RKO (cell line): ENCODE results near the gene ABCB9.

Source experiments
- DNase-seq: peaks from one replicate; pipeline ENCODE4 v3.0.0-alpha.2; 2016; ENCODE audit warnings: low spot score

ABCB9 gene

DNA sequence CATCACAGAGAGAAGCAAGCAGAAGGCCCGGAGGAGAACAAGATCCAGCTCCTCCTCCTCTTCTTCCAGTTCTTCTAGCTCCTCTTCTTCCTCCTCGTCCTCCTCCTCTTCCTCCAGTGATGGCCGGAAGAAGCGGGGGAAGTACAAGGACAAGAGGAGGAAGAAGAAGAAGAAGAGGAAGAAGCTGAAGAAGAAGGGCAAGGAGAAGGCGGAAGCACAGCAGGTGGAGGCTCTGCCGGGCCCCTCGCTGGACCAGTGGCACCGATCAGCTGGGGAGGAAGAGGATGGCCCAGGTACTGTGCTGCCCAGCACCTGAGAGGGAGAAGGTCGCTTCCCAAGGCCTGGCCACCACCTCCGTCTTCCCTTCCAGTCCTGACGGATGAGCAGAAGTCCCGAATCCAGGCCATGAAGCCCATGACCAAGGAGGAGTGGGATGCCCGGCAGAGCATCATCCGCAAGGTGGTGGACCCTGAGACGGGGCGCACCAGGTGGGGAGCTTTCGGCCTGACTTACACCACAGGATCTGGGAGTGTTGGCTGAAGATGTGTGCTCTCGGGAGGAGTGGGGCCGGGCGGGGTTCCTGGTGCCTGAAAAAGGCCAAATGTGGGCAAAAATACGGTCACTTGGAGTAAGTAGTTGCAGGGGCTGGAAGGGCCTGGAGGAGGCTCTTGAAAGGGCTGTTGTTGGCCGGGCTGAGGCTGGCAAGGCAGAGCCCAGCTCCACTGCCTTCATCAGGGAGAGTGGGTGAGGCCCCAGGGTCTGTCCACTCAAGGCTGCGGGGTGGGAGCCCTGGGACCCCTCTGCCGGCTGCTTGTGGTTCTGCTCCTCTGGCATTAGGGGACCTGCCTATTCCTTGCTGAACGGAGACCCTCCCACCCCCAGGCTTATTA lies 15.6 kb upstream of the ABCB9 start:
- DNase-seq = no peak

DNA sequence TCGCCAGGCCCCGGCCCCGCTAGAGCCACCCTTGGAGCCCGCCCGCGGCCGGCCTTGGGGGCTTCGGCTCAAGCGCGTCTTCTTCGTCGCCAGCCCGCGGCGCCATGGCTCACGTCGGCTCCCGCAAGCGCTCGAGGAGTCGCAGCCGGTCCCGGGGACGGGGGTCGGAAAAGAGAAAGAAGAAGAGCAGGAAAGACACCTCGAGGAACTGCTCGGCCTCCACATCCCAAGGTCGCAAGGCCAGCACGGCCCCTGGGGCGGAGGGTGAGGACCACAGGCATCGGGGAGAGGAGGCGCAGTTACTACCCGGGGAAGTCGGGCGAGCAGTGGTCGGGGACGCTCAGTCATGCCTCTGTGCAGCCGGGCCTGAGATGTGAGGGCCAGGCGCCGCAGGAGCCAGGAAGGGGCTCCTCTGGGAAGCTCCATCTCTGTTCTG lies 14.8 kb upstream of the ABCB9 start:
- no peak for DNase-seq

DNA sequence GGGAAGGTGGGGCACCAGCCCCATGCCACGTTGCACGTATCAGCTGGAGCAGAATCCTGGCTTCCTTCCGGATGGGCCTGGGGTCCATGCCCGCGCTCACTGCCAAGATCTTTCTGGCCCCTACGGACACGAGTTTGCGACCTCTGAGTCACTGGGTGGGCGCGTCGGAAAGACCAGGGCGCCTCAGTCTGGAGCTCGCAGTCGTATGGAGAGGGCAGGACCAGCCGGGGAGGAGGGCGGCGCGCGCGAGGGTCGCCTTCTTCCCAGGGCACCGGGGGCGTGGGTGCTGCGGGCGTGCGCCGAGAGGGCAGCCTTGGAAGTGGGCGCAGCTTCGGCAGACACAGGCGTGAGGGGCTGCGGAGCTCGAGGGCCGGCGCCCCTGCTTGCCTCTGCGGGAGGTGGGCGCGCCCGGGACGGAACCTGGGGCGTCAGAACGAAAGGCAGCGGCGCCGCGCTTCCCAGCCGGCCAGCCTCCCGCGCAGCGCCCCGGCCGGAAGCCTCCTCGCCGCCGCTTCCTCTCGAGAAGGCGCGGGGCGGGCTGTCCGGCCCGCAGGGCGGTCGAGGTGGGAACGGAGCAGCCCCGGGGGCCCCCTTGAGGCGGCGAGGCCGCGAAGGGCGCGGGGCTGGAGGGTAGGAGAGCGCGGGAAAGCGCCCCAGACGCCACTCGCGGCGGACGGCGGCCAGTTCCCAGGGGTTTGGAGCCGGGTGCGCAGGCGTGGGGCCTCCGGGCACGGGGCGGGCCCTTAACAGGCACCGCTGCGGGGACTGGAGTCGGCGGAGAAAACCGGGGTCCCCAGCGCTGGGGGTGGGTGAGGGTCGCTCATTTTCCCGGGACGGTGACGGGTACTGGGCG lies 14.1 kb upstream of the ABCB9 start, which contains the start of gene ARL6IP4:
TSS of gene ARL6IP4 (plus strand) at position 499 of the 853 bp plus-strand sequence. CDS start 459 bp downstream, outside the sequence.
- DNase-seq = peak; percentile 54

DNA sequence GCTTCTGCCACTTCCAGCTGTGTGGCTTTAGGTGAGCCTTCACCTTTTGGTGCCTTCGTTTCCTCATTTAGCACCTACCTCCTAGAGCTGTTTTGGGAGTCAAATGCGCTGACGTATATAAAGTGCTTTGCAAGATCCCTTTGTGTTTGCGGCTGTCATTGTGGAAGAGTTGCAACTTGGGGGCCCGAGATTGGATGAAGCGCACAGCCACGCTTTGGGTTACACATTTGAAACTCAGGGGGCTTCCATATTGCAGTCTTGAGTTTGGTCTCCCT lies 13.6 kb upstream of the ABCB9 start:
- no peak for DNase-seq

DNA sequence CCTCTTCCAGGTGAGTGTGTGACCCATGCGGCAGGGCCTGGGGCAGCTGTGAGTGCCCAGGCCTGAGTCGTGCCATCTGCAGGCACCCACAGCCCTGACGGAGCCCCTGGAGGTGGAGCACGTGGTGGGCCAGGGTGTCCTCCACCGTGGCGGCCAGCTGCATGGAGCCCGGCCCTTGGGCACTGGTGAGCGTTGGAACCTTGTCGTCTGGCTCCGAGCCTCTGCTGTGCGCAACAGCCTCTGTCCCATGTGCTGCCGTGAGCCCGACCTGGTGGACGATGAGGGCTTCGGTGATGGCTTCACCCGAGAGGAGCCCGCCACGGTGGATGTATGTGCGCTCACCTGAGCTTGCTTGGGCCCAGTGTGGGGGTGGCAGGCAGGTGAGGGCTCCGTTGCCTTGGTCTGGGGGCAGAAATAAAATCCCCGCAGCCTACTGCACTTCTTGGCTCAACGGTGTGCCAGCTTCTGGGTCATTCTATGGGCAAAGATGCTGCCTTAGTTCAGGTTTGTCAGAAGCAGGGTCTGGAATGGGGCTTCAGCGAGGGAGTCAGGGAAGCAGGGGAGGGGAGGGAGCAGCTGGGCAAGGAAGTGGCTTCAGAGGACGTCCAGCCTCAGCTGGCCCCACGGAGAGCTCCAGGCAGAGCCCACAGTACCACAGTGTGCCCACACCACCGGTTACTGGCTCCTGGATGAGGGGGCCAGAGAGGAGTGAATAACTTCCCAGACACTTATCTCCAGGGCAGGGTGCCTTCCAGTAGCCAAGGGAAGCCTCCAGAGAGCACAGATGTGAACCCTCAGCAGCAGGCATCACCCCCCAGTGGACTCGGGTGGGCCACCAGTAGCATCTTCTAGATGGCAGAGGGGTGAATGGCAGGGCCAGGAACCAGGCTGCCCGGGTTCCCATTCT lies 13.0 kb upstream of the ABCB9 start:
- no peak for DNase-seq

DNA sequence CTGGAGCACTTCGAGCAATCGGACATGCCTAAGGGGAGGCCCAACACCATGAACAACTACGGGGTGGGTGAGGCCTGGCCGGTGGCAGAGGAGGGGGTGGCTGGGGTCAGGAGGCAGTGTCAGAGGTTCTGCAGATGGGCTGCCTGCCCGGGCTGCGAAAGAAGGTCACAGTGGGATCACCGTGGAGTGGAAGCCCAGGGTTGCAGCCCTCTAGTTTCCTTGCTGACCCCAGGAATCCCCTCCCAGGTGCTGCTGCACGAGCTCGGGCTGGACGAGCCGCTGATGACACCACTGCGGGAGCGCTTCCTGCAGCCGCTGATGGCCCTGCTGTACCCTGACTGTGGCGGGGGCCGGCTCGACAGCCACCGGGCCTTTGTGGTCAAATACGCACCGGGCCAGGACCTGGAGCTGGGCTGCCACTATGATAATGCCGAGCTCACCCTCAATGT lies 12.3 kb upstream of the ABCB9 start:
- no peak for DNase-seq

DNA sequence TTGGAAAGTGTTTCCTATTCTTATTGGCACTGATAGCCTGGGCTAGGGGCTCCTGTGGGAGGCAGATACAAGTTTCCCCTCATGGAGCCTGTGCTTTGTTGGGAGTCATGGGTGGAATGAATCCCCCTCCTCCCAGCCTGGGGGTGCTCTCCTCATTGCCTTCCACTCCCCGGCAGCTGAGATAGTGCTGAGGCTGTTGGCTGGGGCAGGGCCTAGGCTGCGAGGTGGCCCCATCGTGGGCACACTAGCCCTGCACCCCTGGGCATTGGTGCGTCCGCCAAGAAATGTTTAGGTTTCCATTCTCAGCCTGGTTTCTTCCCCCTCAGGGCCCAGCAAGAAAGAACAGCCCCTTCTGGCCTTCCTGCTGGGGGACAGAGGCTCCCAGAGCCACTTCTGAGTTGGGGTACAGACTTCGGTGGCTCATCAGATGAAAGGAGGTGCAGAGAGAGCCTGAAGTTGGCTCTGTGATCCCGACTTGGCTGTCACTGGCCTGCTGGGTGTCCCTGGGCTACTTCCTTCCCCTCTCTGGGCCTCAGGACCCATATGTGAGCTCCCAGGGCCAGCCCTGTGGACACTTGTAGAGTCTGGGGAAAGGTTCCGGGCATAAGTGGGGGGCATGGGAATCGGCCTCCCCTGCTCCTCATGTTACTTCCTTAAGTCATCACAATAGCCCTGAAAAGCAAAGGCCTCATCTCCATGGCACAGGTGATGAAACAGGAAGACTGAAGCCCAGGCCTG lies 11.6 kb upstream of the ABCB9 start:
- no peak for DNase-seq

DNA sequence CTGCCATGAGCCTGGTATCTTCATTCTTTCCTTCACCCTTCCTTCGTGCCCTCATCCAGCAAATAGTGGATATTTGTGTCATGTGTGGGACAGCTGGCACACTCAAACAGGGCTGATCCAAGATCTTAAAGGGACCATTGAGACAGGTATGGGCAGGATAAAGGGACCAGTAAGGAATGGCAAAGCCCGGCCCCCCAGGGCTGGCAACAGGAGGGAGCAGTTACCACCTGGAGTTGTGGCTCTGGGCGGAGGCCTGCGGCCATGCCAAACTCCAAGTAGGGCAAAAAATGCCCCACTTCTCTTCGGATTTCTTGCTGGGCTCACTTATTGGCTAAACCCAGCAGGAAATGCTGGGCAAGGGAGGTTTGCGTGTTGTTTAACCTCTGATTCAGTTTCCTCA lies 10.9 kb upstream of the ABCB9 start:
- no peak for DNase-seq

DNA sequence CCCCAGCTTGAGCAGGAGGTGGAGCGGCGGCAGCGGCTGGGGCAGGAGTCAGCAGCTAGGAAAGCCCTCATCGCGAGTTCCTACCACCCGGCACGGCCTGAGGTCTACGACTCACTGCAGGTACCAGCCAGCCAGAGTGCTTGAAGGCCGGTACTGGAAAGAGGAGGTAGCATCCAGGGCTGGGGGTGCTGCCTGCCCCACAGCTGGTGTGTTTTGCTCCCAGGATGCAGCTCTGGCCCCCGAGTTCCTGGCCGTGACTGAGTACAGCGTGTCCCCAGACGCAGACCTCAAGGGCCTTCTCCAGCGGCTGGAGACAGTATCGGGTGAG lies 10.3 kb upstream of the ABCB9 start:
- DNase-seq = no peak

DNA sequence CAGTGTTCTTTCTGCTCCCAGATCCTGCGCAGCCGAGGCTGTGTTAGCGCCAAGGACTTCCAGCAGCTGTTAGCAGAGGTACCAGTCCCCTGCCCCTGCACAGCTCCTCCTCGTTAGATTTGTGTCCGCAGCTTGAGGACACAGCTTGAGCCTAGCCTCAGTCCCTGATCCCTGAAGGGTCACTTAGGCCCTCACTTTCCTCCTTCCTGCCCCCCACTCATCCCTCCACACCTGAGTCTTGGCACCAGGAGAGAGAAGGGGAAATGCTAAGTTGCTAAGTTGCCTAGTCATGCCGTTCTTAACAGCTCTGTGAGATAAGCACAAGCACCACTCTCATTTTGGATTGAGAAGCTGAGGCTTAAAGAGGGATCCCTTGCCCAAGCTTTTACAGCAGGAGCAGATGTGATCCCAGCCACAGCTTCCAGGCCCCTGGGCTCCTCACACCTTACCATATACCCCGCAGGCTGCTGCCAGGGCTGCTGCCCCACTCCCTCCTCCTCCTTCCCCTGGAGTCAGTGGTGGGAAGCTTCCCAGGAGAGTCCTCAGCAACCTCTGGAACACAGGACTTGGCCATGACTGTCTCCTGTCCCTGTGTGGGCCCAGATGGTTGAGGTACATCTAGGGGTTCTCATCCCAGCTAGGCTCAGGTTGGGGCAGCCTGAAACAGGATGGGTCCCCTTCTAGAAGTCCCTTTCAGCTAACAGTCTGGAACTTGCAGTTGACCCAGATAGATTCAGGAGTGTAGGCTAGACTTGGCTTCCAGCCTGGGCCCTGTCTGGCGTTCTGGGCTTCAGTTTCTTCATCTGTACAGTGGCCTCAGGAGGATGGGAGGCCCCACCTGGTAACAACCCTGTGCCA lies 9.8 kb upstream of the ABCB9 start:
- no peak for DNase-seq

DNA sequence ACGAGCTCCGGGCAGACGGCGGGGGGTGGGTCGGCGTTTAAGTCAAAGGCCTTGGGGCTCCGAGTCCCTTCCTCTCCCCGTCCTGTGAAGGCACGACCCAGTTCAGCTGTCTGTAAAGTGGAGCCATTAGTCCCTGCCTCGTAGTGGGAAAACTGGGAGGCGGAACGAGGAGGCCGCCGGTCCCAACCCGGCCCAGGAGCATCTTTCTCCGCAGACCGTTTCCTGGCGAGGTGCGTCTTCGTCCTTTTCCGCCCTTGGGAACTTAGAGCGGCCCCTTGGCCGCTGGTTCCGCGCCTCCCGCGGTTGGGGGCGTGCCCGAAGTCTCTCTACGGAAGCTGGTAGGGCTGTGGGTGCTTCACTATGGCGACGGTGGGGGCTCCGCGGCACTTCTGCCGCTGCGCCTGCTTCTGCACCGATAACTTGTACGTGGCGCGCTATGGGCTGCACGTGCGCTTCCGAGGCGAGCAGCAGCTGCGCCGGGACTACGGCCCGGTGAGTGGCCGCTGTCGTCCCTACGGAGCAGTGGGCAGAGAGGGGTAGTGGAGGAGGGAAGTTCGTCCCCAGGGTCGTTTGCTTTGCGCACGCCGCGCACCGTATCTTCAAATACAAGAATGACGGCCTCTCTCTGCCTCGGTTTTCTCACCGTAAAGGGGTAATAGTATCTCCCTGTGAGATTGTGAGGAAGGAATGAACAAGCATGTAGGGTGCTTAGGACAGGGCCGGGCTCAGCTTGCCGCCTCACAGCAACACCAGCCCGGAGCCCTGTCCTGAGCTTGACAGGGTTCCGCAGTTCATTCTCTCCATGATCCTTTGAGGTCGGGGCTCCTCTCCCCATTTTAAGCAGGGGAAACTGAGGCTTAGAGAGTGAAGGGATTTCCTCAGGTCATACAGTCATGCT lies 8.9 kb upstream of the ABCB9 start, which contains the start of gene OGFOD2:
TSS of gene OGFOD2 (plus strand) at position 353 of the 898 bp plus-strand sequence. CDS start at position 361, 8 bp downstream.
- DNase-seq = peak; percentile 93

DNA sequence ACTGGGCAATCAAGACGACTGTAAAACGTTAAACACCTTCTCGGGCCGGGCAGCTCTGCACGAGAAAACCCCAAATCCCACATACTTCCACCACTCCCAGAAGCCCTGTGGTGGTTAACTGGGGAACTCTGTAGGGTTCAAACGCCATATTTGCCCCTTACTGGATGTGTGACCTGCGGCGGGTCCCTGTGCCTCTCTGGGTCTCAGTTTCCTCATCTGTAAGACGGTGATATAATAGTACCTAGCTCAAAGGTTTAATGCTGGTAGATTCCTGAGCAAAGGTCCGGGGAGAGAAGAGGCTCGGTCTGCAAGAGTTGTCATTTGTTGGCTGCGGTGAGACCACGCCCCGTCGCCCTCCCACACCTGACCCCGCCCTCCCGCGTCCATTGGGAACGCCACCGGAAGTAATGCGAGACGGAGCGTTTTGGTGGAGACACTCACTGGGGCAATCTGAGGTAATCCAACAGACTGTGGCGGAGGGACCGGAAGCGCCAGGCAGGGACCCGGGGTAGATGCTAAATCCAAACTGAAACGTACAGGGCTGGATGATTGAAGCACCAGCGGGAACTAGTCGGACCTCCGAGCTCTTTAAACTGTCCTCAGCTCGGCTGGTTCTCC lies 8.1 kb upstream of the ABCB9 start:
- DNase-seq = peak; percentile 97

DNA sequence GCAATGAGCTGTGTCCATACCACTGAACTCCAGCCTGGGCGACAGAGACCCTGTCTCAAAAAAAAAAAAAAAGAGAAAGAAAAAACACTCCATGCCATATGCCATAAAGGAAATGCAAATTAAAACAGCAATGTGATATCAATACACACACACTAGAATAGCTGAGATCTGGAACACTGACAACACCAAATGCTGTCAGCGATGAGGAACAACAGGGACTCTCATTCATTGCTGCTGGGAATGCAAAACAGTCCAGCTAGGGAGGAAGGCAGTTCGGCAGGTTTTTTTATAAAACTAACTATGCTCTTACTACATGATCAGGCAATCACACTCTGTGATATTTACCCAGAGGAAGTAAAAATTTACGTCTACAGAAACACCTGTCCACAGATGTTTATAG lies 3.4 kb upstream of the ABCB9 start:
- DNase-seq = no peak

DNA sequence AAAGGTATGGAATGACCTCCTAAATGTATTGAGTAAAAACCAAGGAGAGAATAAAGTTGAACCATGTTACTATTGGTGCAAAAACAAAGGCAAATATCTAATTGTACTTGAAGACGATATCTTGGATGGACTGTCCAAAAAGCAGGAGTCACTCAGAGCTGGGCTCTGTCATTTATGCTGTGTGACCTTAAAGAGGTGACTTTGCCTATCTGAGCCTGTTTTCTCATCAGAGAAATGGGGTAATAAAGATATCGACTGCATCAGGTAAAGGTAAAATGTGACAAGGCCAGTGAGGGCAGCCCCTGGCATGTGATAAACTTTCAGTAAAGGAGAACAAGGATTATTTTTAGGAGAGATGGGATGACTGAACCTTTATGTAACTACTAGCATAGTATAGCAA lies 1.8 kb upstream of the ABCB9 start:
- DNase-seq = no peak

DNA sequence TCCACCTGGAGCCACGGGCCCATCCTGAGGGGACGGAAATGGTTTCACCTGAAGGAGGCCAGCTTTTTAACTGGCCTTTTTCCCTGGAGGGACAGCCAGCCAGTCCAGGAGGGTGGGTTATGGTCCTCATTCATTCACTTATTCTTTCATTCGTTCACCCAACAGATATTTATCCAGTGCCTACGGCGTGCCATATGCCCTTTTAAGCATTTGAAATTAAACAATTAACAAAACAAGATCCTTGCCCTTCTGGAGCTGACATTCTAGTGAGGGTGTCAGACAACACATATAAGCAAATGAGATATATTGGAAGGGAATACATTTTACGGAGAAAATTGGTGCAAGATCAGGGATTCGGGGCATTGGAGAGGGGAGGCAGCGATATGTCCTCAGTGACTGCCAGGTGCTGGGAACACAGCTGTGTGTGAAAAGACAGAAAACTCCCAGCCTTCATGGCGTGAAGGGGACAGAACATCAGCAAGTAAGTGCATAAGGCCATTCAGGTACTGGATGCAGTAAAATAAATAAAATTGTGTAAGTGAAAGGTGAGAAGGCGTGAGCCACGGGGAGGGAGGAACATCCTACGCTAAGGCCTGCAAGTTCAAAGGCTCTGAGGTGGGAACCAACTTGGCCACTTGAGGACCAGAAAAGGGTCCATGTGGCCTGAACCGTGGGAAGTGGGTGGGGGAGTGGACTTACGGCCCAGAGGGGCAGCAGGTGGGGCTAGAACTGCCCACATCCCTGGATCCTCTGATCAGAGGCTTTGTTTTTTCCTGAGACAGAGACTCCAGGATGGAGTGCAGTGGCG lies 684 bp upstream of the ABCB9 start:
- no peak for DNase-seq

DNA sequence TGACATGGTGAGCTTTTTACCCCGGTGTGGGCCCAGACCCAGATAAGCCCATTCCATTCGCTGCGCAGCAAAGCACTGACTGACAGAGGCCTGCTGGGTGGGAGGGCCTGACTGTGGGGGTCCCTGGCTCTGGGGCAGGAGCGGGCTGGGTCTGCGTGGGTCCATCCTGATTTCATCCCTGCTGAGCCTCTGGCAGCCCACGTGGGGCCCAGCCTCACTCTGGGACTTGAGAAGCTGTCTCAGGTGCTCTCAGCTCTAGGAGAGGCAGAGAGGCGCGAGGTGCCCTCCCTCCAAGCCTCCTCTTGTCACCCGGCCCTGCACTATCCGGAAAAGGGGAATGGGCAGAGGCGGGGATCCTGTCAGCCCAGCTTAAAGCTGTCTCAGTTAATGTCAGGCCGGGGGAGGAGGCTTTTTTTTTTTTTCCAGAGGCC lies 927 bp downstream of the ABCB9 start:
- peak; percentile 21 for DNase-seq

DNA sequence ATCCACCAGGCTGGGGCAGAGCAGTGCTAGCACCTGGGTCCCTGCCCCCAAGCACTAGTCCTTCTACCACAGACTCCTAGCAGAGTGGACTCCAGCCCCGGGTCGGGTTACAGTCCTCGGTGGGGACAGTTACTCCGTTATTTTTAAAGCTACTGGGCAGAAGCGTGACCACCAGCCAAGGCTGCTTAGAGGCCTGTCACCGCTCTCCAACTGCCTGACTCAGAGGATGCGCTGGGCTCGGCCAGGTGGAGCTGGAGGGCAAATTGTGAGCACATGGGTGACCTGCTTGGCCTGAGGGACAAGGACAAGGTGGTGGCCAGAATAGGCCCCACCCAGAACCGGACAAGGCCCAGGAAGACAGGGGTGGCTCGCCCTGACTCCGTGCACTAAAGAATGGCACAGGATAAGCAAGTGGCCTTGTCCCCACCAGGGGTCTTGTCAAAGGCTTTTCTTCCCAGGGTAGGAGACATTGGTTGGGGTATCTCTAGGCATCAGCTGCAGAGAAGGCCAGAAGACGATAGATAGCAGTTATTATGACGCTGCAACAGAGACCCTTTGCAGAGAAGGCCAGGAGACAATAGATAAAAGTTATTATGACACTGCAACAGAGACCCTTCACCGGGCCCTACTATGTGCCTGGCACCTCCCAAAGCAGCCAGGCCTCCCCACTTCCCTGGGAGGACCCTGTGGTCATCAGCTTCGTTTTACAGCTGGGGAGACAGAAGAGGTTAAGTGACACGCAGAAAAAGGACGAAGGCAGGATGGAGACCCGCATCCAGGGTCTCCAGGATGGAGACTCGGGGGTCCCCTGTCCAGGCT lies 1.6 kb downstream of the ABCB9 start:
- DNase-seq = no peak
